ENCODE data around the gene ARHGEF12.

Gene ARHGEF12

DNA sequence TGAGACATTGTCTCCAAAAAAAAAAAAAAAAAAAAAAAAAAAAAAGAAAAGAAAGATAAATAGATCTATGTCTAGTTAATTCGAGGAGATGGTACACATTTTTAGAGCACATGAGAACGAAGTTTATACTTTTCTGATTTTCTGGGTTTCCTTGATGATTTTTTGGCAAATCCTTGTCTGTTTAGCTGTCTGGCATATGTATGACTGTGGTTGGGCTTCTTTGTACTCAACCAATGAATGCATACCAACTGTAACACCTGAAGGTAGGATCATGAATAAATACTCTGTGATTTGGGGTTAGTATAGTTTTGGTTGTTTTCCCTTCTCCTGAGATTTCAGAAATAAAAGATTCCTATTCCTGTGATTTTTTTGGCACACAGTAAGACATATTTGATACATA lies 63.1 kb downstream of the ARHGEF12 start:
- no peak for TF ChIP-seq CTCF (conservative IDR thresholded peaks at IDR 0.05; ENCODE audit: low read depth, low read length)
- no peak for DNase-seq (ENCODE audit: low read depth)

DNA sequence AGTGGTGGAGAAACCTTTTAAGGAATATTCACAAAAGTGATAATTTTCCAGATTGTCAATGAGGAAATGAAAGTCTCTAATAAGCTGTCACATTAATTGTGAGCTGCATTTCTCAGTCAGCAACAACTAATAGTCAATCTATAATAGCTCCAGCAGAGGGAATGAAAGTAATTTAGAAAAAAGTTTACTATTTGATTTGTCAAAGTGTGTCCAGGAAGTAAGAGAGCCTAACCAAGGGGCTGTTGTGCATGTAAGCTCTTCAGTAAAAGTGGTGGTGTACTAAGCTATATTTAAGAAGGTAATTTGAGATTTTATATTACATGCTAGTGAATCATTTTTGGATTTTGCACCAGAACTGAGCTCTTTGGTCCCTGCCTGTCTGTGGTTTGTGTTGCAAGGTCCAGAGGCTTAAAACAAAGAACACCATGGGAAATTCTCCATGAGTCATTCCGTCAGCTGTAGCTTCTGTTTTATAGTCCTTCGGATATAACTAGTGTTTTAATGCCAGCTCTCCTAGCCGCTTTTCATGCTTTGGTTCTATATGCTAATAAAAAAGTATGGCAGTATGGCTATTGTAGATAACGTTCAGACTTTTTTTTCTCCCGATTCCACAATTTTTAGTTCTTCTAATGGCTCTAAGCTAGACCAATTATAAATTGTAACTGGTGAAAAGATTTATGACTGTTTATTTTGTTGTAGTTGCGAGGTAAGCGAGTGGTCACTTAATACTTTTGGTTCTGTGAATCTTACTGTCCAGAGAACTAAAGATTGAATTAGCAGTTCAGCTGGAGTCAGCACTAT lies 64.6 kb downstream of the ARHGEF12 start:
- peak overlapping the region; percentile 34 for H3K4me3 ChIP-seq (ENCODE audit: low read length)
- no peak for TF ChIP-seq CTCF (conservative IDR thresholded peaks at IDR 0.05; ENCODE audit: low read depth, low read length)
- peak; percentile 96 for DNase-seq (ENCODE audit: low read depth)

More for the DNA sequence above, 63.1 kb downstream of the ARHGEF12 start:
- H3K4me3 ChIP-seq (ENCODE audit: low read length) = no peak overlapping the region

DNA sequence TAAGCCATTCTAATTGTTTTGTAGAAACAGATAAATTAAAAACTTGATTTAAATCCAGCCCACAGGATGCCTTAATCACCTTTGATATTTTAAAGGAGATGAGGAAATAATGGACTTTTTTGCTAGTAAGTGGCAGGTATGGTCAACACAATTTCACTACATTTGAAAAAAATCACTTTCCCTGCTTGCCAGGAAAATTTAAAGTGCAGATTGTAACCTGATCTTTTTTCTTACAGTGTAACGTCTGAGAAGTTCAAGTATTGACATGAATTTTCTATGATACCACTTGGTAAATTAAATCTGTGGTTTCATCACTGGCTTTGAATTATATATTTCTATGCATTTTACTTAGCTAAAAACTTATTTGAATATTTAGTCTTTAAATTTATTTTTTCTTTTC lies 65.3 kb downstream of the ARHGEF12 start:
- no peak for DNase-seq (ENCODE audit: low read depth)
- no peak for TF ChIP-seq CTCF (conservative IDR thresholded peaks at IDR 0.05; ENCODE audit: low read depth, low read length)
- H3K4me3 ChIP-seq (ENCODE audit: low read length) = peak overlapping the region; percentile 34

DNA sequence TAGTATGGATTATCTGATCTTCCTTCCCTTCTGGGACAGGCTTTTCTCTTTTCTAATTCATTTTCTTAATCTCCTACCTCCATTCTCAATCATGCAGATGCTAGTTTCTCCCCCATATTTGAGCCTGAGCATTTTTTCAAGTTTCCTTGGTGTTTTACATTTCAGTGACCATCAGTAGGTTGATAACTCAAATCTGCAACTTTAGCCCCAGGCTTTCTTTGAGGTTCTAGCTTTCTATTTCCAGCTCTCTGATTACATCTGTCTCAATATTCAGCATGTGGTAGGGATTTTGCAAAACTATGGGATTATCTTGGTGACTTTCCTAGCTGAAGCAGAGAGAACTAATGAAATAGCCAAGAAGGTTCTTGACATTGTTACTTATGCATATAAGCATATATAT lies 67.8 kb downstream of the ARHGEF12 start:
- H3K4me3 ChIP-seq (ENCODE audit: low read length) = no peak overlapping the region
- no peak for DNase-seq (ENCODE audit: low read depth)
- no peak for TF ChIP-seq CTCF (conservative IDR thresholded peaks at IDR 0.05; ENCODE audit: low read depth, low read length)

DNA sequence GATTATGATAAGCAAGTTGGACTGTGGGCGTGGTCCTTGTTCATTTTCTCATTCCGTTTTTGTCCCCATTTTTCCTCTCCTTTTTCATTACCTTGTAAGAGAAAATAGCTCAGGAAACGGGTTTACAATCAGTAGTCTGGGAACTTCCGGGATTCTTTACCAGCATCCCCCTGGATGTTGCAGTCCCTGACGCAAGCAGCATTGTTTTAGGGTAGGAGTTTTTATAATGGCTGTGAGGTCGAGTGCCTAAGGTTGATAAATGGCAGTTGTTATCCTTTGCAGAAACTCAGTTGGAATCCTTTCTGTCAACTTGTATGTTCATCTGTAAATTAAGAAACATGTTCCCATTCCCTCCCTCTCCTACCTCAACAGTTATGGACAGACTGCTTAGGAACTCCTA lies 68.3 kb downstream of the ARHGEF12 start:
- no peak overlapping the region for H3K4me3 ChIP-seq (ENCODE audit: low read length)
- no peak for TF ChIP-seq CTCF (conservative IDR thresholded peaks at IDR 0.05; ENCODE audit: low read depth, low read length)
- DNase-seq (ENCODE audit: low read depth) = no peak

DNA sequence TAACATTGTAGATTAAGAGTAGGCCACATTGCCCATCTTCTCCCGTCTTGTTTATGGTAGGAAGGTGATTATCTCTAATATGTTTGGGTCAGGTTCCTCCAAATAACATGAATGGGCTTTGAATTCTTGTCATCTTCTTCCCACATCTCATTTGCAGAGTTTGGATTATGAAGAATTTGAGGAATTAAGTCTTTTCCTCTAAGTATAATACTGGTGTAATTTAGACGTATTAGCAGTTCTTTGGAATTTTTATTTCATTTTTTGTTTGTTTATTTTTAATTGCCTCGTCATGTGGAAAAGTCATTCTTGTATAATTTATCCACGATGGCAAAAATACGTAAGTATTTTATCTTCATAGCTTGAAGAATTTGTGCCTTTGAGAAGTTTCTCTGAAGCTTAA lies 73.4 kb downstream of the ARHGEF12 start:
- DNase-seq (ENCODE audit: low read depth) = no peak
- H3K4me3 ChIP-seq (ENCODE audit: low read length) = no peak overlapping the region
- TF ChIP-seq CTCF (conservative IDR thresholded peaks at IDR 0.05; ENCODE audit: low read depth, low read length) = no peak
